AG09319 (cell line): ENCODE results near the gene TP53I13.

Experiments
- DNase-seq: peaks from one replicate; pipeline ENCODE4 v3.0.0-alpha.2; 2010; ENCODE audit warnings: low read depth; ENCODE audit errors: extremely low read depth
- TF ChIP-seq, protein P1 (sequence below): IDR thresholded peaks from 2 replicates; pipeline ENCODE4 v1.5.1; 2011; ENCODE audit warnings: low read depth, mild to moderate bottlenecking, inconsistent platforms, low read length, moderate library complexity

Gene TP53I13

DNA sequence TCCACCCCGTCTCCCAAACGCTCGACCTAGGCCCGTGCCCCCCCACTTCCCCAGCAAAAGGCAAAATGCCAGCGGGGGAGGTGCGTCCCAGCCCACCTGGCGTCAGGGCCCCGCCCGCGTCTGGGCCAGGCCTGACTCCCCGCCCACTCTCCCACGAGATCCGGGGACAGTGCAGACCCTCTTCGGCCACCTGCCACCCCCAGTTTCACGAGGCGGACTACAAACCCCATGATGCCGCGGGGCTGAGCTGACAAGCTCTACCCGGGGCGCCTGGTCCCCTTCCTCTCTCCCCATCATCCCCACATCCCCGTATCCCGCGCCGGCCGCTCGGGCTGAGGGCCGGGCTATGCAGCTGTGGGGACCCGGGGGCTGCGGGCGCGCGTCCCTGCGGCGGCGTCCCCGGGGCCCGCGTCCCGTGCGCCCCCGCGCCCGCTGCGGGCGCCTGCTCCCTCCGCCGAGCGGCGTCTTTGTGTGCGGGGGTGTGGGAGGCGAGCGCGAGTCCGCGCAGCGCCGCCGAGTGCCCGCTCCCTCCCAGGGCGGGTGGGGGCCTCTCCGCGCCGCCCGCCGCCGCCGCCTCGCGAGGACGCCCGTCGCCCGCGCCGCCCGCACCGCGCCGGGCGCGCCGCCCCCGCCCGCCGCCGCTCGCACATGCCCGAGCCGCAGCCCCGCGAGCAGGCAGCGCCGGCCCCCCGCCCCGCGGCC, 24.5 kb downstream of the TP53I13 start, which contains the start of gene ANKRD13B:
TSS of gene ANKRD13B (plus strand) at position 283 of the 702 bp plus-strand sequence. CDS start 490 bp downstream, outside the sequence.
- DNase-seq = no peak
- TF ChIP-seq, protein P1, sequence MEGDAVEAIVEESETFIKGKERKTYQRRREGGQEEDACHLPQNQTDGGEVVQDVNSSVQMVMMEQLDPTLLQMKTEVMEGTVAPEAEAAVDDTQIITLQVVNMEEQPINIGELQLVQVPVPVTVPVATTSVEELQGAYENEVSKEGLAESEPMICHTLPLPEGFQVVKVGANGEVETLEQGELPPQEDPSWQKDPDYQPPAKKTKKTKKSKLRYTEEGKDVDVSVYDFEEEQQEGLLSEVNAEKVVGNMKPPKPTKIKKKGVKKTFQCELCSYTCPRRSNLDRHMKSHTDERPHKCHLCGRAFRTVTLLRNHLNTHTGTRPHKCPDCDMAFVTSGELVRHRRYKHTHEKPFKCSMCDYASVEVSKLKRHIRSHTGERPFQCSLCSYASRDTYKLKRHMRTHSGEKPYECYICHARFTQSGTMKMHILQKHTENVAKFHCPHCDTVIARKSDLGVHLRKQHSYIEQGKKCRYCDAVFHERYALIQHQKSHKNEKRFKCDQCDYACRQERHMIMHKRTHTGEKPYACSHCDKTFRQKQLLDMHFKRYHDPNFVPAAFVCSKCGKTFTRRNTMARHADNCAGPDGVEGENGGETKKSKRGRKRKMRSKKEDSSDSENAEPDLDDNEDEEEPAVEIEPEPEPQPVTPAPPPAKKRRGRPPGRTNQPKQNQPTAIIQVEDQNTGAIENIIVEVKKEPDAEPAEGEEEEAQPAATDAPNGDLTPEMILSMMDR = no peak

DNA sequence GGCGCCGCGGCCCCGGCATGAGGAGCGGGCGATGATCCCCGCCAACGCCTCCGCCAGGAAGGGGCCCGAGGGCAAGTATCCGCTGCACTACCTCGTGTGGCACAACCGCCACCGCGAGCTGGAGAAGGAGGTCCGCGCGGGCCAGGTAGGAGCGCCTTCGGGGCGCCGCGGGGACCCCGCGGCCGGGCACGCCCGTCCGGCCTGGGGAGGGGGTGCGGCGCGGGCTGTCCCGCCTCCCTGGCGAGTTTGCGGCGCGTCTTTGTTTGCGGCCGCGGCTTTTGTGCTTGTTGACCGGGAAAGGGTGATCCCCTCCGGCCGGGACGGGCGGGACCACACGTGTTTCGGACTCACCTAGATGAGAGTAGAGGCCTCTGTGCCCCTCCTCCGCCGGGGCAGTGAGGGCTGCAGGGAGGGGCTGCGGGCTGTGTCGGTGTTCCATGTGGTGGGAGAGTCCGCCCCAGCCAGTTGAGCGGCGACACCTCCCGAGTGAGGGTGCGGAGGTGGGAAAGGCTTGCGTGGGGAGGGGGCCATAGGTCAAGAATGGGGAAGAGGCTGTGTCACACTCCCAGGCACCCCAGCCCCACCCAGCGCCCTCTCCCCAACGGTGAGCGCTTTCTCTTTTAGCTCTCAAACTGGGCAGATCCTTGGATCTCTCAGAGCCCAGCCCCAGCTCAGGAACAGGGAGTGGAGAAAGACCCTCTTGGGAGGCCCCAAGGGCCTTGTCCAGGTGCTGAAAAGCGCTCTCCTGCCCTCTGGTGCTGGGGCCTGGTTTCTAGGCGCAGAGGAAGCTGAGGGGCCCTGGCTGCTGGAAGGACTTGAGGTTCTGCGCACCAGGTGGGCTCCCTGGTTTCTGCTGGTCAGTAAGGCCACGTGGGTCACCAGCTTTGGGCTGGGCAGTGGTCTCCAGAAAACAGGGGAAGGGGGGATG, 25.4 kb downstream of the TP53I13 start:
- DNase-seq = no peak
- TF ChIP-seq, protein P1 = peak; percentile 9; the same call in 1 of the 2 replicates

DNA sequence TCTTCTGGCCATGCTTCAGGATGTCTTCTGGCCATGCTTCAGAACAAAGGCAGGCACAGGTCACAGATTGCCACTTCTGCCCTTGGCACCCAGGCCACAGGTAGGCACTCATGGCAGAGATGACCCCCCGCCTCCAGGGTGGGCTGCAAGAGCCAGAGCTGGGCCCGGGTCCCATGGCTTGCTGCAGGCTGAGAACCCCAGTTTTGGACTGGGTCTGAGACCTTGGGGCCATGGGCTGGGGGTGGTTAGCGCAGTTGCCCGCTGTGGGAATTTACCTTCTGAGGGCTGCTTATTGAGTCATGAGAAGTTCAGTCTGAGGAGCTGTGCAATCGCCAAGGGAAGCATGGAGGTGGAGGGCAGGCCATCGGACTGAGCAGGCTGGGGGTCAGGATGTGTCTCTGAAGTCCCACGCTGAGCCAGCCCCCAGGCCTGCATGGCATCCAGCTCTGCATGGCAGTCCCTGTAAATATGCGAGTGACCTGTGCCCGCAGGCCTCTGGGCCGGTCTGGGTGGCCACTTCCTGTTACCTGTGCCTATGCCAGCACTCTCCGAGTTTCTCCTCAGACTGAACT, 26.1 kb downstream of the TP53I13 start:
- TF ChIP-seq, protein P1 = no peak
- DNase-seq = no peak

DNA sequence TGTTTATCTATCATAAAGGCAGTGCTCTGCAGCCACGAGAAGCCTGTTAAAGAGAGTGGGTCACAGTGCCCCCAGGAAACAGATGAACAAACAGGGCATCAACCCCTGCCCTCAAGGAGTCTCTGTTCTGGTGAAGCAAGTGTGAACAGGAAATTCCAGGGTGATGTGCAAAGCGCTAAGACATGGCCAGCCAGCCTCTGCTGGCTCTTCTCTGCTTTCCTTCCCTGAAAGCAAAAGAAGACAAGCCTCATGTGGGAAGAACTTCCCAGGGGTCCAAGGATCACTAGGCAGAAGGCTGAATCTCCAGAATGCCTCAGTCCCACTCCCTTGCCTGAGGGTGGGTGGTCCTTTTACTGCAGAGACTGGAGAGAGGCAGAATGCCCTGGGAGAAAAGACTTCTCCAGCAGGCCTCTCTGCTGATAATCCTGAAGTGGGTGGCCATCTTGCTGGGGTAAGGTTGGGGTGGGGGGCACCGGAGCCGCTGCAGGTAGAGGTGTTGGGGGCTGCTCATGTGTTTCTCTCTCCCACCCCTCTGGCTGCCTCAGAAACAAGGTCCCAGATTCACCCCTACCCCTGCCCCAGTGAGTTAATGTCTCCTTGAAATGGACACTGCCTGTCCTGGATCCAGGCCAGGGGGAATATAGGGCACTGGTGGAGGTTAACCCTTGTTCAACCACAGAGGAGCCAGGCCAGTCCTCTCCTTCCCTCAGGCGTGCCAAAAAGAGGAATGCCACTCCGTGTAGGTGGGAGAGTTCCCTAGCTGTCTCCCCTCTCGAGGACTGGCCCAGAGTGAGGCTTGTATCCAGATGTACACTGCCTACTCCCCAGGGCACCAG, 26.8 kb downstream of the TP53I13 start:
- no peak for DNase-seq
- TF ChIP-seq, protein P1 = no peak

DNA sequence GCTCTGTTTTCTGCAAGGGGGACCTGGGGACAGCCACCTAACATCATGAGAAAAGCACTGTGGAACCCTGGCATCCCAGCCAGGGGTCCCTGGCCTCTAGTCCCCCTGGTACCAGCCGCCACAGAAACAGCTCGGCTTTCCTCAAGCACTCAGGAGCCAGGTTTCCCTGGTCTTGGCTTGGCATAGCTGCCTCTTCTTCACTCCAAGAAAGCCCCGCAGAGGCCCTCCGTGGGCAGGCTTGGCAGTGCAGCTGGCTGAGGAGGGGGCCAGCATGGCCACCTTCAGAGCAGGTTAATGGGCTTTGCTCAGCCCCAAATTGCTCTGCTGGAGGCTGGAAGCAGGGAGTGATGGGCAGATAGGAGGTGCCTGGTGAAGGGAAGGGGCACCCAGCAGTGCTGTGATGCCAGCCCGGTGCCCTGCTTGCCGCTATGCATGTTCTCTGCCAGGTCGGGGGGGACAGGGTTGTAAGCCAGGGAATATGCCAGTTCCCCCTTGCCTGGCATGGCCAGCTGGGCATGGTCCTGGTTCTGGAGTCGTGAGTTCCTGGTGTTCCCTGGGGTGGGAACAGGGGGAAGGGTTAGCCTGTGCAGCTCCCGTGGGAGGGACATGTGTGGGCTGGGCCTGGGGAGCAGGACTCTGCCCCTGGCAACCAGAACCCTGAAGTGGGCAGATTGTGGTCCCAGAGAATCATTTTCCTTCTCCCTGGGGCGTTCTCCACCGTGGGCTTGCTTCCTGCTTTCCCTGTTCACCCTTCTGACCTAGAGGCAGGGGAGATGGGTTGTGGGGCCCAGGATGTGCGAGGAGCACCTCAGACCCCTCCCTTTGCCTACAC, 27.7 kb downstream of the TP53I13 start:
- TF ChIP-seq, protein P1 = no peak
- no peak for DNase-seq

DNA sequence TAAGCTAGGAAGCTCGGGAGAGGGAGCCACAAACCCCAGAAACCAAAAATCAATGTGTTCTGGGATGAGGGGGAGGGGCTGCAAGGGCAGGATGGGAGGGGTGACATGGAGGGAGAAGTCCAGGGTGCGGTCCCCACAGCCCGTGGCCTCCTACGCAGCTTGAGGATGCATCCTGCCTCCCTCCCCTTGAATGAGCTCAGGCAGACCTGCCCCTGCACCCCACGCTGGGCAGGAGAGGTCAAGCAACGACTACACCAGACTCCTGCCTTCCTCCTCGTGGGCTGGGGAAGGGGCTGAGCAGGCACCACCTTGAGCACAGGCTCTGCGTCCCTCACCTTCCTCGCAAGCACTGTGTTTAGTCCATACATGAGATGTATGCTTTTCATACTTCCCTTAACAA, 28.3 kb downstream of the TP53I13 start:
- DNase-seq = no peak
- TF ChIP-seq, protein P1 = no peak
